Liver (tissue), 3 donors: ENCODE results near the gene TAPT1.

Experiments used
- ATF3 ChIP-seq: IDR thresholded peaks from 2 replicates; pipeline ENCODE4 v1.6.1; 2016; ENCODE audit warnings: antibody characterized with exemption
- GABPA ChIP-seq, 2 donors: IDR thresholded peaks in 1 of 2; conservative IDR thresholded peaks in 1 of 2; 2 replicates each; pipeline ENCODE4 v1.6.1; 2016; ENCODE audit warnings: antibody characterized with exemption in 2 of 2, mild to moderate bottlenecking in 1 of 2, moderate library complexity in 1 of 2
- JUND ChIP-seq, 2 donors: IDR thresholded peaks; 2 replicates each; pipeline ENCODE4 v1.6.1; 2016; ENCODE audit warnings: antibody characterized with exemption in 2 of 2
- RAD21 ChIP-seq, 2 donors: IDR thresholded peaks; 2 replicates each; pipeline ENCODE4 v1.6.1; 2016; ENCODE audit warnings: antibody characterized with exemption in 2 of 2, mild to moderate bottlenecking in 2 of 2
- TAF1 ChIP-seq: conservative IDR thresholded peaks from 2 replicates; pipeline ENCODE4 v1.6.1; 2016; ENCODE audit warnings: antibody characterized with exemption, mild to moderate bottlenecking
- TF ChIP-seq, protein P1 (sequence below): fragments of 150-350 bp; IDR thresholded peaks from 2 replicates; pipeline ENCODE4 v1.5.1; 2017; ENCODE audit warnings: improper control_type of control experiment, low read depth, low read length; ENCODE audit not compliant: missing input control
- donor health status: healthy.
- donor health status: healthy.

- TF ChIP-seq TAF1 (no peak), ATF3 (no peak), GABPA (IDR thresholded peaks at IDR 0.05 in 1 of 2, conservative IDR thresholded peaks at IDR 0.05 in 1 of 2) (no peak), RAD21 (IDR thresholded peaks at IDR 0.05) (no peak), JUND (IDR thresholded peaks at IDR 0.05) (no peak)
- TF ChIP-seq, protein P1, sequence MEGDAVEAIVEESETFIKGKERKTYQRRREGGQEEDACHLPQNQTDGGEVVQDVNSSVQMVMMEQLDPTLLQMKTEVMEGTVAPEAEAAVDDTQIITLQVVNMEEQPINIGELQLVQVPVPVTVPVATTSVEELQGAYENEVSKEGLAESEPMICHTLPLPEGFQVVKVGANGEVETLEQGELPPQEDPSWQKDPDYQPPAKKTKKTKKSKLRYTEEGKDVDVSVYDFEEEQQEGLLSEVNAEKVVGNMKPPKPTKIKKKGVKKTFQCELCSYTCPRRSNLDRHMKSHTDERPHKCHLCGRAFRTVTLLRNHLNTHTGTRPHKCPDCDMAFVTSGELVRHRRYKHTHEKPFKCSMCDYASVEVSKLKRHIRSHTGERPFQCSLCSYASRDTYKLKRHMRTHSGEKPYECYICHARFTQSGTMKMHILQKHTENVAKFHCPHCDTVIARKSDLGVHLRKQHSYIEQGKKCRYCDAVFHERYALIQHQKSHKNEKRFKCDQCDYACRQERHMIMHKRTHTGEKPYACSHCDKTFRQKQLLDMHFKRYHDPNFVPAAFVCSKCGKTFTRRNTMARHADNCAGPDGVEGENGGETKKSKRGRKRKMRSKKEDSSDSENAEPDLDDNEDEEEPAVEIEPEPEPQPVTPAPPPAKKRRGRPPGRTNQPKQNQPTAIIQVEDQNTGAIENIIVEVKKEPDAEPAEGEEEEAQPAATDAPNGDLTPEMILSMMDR, result no peak
Measured at GRCh38 chr4:16169490-16169889, 56.8 kb downstream of the TAPT1 start.
